Measurements from ENCODE around the gene HMCN2. TPM values are rescaled to one million over a fixed set of nuclear protein-coding genes. Genes with fewer than 3 reads are reported as not detected.

Gene HMCN2
- total and polyA plus RNA-seq, 2 donors (not counting 3 experiments of a cell fraction or from before 2014, with no cell fraction given) = 0.04 to 0.24 TPM

DNA sequence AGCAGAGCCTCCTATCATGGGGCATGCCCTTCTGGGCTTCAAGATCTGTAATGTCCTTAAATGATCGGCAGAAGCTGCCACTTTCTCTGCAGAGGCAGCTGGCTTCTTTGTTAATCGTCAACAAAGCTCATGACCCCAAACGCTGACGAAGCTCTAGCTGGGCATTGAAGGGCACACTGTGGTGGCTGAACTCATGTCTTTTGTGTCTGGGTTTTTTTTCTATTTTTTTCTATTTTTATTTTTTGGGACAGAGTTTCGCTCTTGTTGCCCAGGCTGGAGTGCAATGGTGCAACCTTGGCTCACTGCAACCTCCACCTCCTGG lies 114.0 kb downstream of the HMCN2 start:
- Histone ChIP-seq H3K9me3 (replicated peaks; ENCODE audit: control insufficient read depth, insufficient read depth, low read length) (no peaks in the 10 kb centered on the region), H3K9ac (replicated peaks; ENCODE audit: extremely low read depth, insufficient read depth, low read length) (no peak overlapping the region), H3K36me3 (ENCODE audit: control insufficient read depth in 2 of 2, extremely low read depth in 1 of 2, insufficient read depth in 2 of 2, low read length in 2 of 2) (no peaks in the 10 kb centered on the region), H2AFZ (ENCODE audit: low read depth, low read length) (no peak overlapping the region), H3K4me1 (ENCODE audit: control insufficient read depth, extremely low read depth, insufficient read depth, low read length) (no peaks in the 10 kb centered on the region), H3K27ac (ENCODE audit: insufficient read depth, low read depth, low read length) (no peak overlapping the region), H3K79me2 (ENCODE audit: control insufficient read depth, insufficient read depth, low read length) (no peaks in the 10 kb centered on the region), H4K20me1 (replicated peaks; ENCODE audit: control insufficient read depth, extremely low read depth, insufficient read depth, low read length) (no peaks in the 10 kb centered on the region), H3K9me1 (replicated peaks; ENCODE audit: control insufficient read depth, extremely low read depth, insufficient read depth, low read length) (no peaks in the 10 kb centered on the region), H3K27me3 (ENCODE audit: control insufficient read depth in 2 of 2, insufficient read depth in 2 of 2, low read length in 2 of 2) (no peaks in the 10 kb centered on the region), H3K4me3 (replicated peaks in 1 of 3; ENCODE audit: insufficient read depth in 1 of 3, low read depth in 1 of 3, low read length in 3 of 3) (no peak overlapping the region), H3K4me2 (ENCODE audit: insufficient read depth, low read length) (no peak overlapping the region)
- dilution Hi-C loops (cut with MboI; ENCODE audit: extremely low pct_ligation_motif_present, low sequenced_read_pairs) = no loop called here
- ChIA-PET CTCF (no interaction called here), POLR2A (no interaction called here)
- DNase-seq (ENCODE audit: low read depth, low spot score) (no peak), FAIRE-seq (no peak)
- no peak for TF ChIP-seq EZH2 (IDR thresholded peaks at IDR 0.05; ENCODE audit: borderline replicate concordance, low read depth, low read length, severe bottlenecking)
- no peak for TF ChIP-seq GATA2 (IDR thresholded peaks at IDR 0.05; ENCODE audit: insufficient read depth, insufficient read length, low read depth, low read length)
- TF ChIP-seq, protein P1, sequence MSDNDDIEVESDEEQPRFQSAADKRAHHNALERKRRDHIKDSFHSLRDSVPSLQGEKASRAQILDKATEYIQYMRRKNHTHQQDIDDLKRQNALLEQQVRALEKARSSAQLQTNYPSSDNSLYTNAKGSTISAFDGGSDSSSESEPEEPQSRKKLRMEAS (IDR thresholded peaks at IDR 0.05; ENCODE audit: insufficient read depth, insufficient read length) = no peak
- TF ChIP-seq JUN (IDR thresholded peaks at IDR 0.05; ENCODE audit: borderline replicate concordance, insufficient read depth, insufficient read length, low read depth) = no peak
- TF ChIP-seq, protein P2, sequence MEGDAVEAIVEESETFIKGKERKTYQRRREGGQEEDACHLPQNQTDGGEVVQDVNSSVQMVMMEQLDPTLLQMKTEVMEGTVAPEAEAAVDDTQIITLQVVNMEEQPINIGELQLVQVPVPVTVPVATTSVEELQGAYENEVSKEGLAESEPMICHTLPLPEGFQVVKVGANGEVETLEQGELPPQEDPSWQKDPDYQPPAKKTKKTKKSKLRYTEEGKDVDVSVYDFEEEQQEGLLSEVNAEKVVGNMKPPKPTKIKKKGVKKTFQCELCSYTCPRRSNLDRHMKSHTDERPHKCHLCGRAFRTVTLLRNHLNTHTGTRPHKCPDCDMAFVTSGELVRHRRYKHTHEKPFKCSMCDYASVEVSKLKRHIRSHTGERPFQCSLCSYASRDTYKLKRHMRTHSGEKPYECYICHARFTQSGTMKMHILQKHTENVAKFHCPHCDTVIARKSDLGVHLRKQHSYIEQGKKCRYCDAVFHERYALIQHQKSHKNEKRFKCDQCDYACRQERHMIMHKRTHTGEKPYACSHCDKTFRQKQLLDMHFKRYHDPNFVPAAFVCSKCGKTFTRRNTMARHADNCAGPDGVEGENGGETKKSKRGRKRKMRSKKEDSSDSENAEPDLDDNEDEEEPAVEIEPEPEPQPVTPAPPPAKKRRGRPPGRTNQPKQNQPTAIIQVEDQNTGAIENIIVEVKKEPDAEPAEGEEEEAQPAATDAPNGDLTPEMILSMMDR (IDR thresholded peaks at IDR 0.05; ENCODE audit: extremely low read depth in 1 of 2, insufficient read depth in 1 of 2, low read depth in 1 of 2, low read length in 2 of 2) = no peak
- TF ChIP-seq POLR2AphosphoS5 (IDR thresholded peaks at IDR 0.05; ENCODE audit: insufficient read depth, low read depth, low read length) = no peak
- TF ChIP-seq POLR2A (IDR thresholded peaks at IDR 0.05; ENCODE audit: low read depth, low read length) = no peak
- no peak for TF ChIP-seq MYC (IDR thresholded peaks at IDR 0.05; ENCODE audit: low read depth, low read length)
- no peak for TF ChIP-seq FOS (IDR thresholded peaks at IDR 0.05; ENCODE audit: borderline replicate concordance, insufficient read depth, low read length)
- BruUV-seq (replicated peaks) = no TSS peak
- intact Hi-C loops (cut with micrococcal nuclease) = no loop called here
